Measurements from ENCODE around the gene TAF12.
A peak's percentile ranks its signal among the peaks of the same experiment; 100 is the strongest.

TAF12 gene

DNA sequence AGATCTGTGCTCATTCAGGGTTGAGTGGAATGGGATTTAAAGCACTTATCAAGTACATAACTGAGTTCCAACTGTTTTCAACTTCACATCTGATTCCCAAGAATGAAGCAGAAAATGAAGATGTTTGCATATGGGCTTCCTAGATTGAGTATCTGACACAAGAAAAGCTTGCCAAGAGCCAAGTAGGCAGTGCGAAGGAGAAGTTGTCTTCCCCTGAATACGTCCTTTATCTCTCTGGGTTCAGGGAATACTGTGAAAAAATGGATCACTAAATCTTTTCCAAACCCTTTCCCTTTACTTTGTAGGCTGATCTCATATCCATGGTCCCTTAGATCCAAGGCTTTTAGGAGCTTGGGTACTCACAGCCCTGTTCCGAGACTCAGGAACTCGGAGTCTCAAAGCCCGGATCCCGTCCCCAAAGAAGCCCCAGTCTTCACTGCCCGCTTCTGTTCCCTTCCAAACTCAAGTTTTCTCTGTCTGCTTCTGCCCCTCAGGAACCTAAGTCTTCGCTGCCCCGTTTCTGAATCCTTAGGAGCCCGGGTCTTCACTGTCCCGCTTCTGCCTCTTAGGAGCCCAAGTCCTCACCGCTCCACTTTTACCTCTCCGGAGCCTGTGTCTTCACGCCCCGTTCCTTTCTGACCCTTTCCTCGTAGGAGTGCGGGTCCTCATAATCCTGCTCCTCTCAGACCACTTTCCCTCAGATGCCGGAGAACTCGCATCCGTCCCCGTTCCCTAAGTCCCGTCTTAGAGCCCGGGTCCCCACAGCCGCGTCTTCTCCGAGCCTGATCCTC lies 616 bp downstream of the TAF12 start:
- DNase-seq (ENCODE audit: low read depth): no peak
- peak overlapping the region; percentile 98 for H3K4me3 ChIP-seq (ENCODE audit: low read length)
- TF ChIP-seq, protein P1, sequence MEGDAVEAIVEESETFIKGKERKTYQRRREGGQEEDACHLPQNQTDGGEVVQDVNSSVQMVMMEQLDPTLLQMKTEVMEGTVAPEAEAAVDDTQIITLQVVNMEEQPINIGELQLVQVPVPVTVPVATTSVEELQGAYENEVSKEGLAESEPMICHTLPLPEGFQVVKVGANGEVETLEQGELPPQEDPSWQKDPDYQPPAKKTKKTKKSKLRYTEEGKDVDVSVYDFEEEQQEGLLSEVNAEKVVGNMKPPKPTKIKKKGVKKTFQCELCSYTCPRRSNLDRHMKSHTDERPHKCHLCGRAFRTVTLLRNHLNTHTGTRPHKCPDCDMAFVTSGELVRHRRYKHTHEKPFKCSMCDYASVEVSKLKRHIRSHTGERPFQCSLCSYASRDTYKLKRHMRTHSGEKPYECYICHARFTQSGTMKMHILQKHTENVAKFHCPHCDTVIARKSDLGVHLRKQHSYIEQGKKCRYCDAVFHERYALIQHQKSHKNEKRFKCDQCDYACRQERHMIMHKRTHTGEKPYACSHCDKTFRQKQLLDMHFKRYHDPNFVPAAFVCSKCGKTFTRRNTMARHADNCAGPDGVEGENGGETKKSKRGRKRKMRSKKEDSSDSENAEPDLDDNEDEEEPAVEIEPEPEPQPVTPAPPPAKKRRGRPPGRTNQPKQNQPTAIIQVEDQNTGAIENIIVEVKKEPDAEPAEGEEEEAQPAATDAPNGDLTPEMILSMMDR (IDR thresholded peaks at IDR 0.05; ENCODE audit: insufficient read depth, low read depth, low read length, missing control alignments): no peak

DNA sequence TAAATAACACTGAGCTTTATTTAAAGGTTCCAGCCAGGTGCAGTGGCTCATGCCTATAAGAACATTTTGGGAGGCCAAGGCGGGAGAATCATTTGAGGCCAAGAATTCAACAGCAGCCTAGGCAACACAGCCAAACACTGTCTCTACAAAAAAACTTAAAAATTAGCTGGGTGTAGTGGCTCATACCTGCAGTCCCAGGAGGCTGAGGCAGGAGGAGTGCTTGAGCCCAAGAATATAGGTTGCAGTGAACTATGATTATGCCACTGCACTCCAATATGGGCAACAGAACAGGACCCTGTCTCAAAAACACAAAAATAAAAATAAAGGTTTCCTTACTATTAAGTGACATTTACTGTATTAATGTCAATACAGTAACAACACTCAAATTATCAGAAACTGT lies 2.1 kb downstream of the TAF12 start:
- H3K4me3 ChIP-seq (ENCODE audit: low read length): no peak overlapping the region
- DNase-seq (ENCODE audit: low read depth): peak; percentile 57
- TF ChIP-seq, protein P1 (IDR thresholded peaks at IDR 0.05; ENCODE audit: insufficient read depth, low read depth, low read length, missing control alignments): peak; percentile 70

DNA sequence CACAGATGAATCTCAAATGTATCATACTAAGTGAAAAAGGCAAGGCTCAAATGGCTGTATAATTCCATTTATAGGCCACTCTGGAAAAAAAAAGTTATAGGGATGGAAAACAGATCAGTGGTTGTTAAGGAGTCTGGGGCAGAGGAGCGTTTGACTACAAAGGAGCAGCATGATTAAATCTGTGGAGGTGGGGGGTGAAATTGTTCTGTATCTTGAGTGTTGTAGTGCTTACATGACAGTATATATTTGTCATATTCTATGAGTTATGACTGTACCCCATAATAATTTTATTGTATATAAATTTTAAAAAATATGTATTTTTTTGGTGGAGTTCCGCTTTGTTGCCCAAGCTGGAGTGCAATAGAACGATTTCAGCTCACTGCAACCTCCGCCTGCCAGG lies 10.3 kb downstream of the TAF12 start:
- TF ChIP-seq, protein P1 (IDR thresholded peaks at IDR 0.05; ENCODE audit: insufficient read depth, low read depth, low read length, missing control alignments): no peak
- DNase-seq (ENCODE audit: low read depth): no peak
- no peak overlapping the region for H3K4me3 ChIP-seq (ENCODE audit: low read length)

DNA sequence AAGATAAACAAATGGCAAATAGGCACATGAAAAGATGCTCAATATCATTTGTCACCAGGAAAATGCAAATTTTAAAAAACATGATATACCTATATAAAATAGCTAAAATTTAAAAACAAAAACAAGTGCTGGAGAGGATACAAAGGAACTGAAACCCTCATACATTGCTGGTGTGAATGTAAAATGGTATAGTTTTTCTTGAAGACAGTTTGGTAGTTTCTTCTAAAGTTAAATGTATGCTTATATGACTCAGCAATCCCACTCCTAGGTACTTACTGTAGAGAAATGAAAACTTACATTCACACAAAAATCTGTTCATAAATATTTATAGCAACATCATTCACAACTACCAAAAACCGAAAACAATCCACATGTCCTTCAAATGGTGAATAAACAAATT lies 11.2 kb downstream of the TAF12 start:
- TF ChIP-seq, protein P1 (IDR thresholded peaks at IDR 0.05; ENCODE audit: insufficient read depth, low read depth, low read length, missing control alignments): no peak
- no peak overlapping the region for H3K4me3 ChIP-seq (ENCODE audit: low read length)
- DNase-seq (ENCODE audit: low read depth): no peak

DNA sequence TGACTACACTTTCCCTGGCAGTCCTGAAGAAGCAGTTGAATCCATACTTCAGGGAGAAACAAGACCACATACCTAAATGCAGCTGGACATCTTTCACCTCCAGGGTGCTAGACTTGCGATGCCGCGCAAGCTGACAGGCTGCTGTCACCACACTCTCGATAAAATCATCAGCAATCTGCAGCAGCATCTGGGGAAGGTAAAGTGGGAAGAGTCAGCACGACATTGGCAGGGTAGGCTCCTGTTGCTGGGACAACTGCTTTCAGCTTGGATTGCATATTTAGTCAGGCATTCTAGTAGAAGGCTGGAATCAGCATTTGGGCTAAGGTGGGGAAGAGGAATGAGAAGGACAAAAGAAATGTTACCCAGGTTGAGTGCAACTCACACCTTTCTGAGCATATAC lies 29.7 kb downstream of the TAF12 start:
- no peak overlapping the region for H3K4me3 ChIP-seq (ENCODE audit: low read length)
- DNase-seq (ENCODE audit: low read depth): no peak
- TF ChIP-seq, protein P1 (IDR thresholded peaks at IDR 0.05; ENCODE audit: insufficient read depth, low read depth, low read length, missing control alignments): no peak

DNA sequence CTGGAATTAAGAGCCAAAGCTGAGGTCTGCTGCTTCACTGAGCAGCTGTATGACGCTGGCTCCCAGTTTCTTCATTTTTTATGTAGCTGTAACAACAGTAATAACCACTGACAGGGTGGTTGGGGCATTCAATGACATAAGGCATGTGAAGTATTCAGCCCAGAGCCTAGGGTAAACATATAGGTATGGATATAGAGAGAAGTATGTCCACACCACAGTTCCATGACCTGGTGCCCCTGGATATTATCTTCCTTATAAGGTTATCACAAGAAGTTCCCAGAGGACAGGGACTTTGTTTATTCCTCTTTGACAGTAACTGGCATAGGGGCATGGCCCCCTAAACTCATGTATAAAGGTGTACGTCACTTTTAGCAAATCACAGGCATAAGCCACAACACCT lies 36.1 kb downstream of the TAF12 start:
- no peak overlapping the region for H3K4me3 ChIP-seq (ENCODE audit: low read length)
- TF ChIP-seq, protein P1 (IDR thresholded peaks at IDR 0.05; ENCODE audit: insufficient read depth, low read depth, low read length, missing control alignments): no peak
- no peak for DNase-seq (ENCODE audit: low read depth)

DNA sequence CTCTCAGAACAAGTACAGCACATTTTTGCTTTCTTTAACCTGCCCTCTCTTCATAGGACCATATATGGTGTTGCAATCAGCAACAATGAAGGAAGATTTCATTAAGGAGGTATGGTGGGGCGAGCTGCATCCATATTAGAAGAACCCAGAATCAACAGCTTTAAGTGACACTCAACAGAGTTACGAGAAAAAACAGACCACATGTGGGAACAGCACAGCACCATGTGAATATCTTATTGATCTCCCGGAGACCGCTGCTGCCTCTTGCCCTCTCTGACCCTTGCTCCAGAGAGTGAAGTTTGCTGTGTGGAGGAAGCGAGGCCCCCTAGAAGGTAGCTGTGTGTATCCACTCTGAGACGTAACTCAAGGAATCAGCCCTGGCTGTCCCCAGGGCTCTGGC lies 37.9 kb downstream of the TAF12 start:
- TF ChIP-seq, protein P1 (IDR thresholded peaks at IDR 0.05; ENCODE audit: insufficient read depth, low read depth, low read length, missing control alignments): no peak
- DNase-seq (ENCODE audit: low read depth): no peak
- H3K4me3 ChIP-seq (ENCODE audit: low read length): no peak overlapping the region

All from epithelial cell of esophagus (primary cell).